ENCODE measurements around the gene SERPINA3. TPM values are rescaled to one million over a fixed set of nuclear protein-coding genes. Genes with fewer than 3 reads are reported as not detected.

The SERPINA3 gene
- total RNA-seq, 4 donors from 2014 or later, result 4.9 to 159 (median 82.0) TPM

DNA sequence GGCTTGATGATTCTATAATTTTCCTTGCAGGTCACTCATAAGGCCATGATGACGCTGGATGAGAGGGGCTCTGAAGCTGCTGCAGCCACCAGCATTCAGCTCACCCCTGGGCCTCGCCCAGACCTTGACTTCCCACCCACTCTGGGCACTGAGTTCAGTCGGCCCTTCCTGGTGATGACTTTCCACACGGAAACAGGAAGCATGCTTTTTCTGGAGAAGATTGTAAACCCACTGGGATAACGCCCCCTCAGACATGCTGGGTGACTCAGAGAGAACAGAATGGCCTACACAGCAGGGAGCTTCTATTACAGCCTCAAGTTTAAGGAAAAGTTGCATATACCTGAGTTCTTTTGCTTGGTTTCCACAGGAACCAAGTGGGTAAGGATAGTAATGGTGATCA is 34.3 kb downstream of the SERPINA3 start:
- no peak for TF ChIP-seq CTCF (IDR thresholded peaks at IDR 0.05; ENCODE audit: low read depth)

DNA sequence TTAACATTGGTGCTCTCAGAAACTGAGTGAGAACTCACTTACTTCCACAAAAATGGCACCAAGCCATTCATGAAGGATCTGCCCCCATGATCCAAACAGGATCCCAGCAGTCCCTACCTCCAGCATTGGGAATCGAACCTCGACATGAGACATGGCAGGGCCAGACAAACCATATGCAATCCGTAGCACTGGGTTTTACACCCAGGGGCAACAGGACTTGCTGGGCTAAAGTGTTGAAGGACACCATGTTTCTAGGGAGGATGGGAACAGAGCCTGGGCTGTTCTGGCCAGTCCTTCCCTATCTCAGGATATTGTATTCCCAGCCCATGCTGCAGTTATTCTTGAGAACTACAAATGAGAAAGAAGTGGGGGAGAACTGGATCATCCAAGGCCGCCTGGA is 36.6 kb downstream of the SERPINA3 start:
- no peak for TF ChIP-seq CTCF (IDR thresholded peaks at IDR 0.05; ENCODE audit: low read depth)

DNA sequence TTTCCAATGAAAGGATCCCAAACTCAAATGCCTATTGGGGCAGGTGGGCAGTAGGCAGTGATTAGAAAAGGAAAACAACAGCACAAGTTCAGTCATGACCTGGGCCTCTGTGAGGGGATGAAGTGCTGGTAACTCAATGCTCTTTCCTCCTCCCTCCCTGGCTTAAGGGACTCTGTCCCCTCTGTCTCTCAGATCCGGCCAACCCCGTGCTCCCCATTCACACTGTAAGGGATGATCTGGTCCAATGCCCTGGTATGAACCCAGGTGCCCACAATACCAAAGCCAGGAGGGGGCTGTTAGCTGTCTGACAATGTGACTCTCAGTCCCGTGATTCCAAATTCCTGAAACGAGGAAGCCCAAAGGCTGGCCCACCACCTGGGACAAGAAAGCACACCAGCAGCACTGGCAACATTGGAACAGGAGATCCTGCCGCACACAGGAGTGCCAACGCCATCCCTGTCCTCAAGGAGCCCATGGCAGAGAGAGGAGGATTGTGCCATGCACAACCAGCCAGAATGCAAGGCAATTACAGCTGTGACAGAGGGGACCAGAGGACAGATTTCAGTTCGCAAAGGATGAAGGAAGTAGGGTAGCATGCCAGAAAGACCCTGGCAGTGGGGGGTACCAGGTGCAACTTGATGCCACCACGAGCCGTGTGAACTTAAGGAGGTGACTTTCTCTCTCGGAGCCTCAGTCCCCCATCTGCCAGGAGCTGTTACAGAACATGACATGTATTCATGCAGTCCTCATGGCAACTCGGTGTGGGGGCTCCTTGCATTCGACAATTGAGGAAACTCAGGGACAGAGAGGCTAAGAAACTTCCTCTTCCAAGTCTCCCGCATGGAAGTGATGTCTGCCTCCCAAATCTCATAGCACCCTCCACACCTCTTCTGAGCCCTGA is 37.6 kb downstream of the SERPINA3 start:
- TF ChIP-seq CTCF (IDR thresholded peaks at IDR 0.05; ENCODE audit: low read depth), result no peak

DNA sequence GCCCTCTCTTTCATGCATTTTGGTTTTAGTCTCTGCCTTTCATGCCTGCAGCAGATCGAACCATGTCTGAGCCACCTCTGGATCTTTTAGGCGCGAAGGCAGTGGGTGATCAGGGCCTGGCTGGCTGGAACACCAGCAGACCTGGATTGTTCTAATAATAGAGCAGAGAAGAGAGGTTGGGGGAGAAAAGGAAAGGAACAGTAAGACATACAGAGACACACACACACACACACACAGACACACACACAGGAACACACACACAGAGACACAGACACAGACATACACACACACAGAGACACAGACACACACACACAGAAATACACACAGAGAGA is 38.2 kb downstream of the SERPINA3 start:
- no peak for TF ChIP-seq CTCF (IDR thresholded peaks at IDR 0.05; ENCODE audit: low read depth)

- no peak for TF ChIP-seq CTCF (IDR thresholded peaks at IDR 0.05; ENCODE audit: low read depth)
Measured at GRCh38 chr14:94650806-94651805, 38.9 kb downstream of the SERPINA3 start.

DNA sequence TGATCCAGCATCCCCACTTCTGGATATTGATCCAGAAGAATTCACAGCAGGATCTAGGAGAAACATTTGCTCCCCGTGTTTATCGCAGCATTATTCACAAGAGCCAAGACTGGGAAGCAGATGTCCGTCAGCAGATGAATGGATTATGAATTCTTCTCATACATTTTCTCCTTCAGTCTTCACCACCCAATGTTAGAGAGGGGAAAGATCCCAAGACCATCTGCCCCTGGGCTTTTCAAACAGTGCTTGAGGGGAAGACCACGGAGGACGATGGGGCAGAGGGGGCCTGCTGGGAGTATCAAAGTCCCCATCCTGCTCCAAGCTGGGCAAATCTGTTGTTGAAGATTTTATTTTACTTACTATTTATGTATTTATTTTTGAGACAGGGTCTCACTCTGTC is 41.1 kb downstream of the SERPINA3 start:
- TF ChIP-seq CTCF (IDR thresholded peaks at IDR 0.05; ENCODE audit: low read depth), result no peak

Measured in subcutaneous adipose tissue (tissue), 4 donors.